OCI-M1 (cell line): Measurements from ENCODE around the gene LTBP2.
A peak's percentile ranks its signal among the peaks of the same experiment; 100 is the strongest.

ENCODE experiments used
- DNase-seq: peaks from one replicate; lab custom pipeline; 2025; lab: John Stamatoyannopoulos, UW

The LTBP2 gene

DNA sequence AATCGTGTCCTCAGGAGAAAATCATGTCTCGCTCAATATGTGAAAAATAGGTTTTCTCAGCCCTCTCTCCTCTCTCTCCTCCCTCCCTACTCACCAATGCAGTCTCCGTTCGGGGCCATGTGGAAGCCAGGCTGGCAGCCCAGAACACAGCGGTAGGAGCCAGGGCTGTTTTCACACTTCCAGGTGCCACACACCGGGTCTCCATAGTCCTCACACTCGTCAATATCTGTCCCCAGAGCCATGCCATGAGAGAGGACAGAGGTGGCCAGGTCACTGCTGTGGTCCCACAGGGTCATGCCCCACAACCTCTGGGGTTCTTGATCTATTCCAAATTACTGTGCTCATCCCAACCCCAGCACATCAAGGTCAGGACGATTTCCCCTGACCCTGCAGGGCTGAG lies 105.0 kb downstream of the LTBP2 start:
- no peak for DNase-seq

DNA sequence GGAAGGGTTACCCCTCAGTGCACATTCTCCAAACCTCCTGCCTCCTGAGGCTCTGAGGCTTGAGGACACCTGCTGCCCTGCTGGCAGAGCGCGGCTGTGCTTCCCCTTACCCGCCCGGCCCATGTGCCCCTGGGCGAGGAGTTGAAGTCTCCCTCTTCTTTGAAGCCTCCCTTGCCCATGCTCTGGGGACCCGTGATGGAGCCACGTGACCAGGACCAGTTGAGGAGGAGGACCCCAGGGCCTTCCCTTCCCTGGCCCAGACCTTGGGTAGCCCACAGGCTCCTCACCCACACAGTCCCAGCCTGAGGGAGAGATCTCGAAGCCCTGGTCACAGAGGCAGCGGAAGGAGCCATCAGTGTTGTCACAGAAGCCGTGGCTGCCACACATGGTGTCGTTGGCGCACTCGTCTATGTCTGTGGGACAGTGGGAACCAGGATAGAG lies 105.6 kb downstream of the LTBP2 start:
- no peak for DNase-seq

DNA sequence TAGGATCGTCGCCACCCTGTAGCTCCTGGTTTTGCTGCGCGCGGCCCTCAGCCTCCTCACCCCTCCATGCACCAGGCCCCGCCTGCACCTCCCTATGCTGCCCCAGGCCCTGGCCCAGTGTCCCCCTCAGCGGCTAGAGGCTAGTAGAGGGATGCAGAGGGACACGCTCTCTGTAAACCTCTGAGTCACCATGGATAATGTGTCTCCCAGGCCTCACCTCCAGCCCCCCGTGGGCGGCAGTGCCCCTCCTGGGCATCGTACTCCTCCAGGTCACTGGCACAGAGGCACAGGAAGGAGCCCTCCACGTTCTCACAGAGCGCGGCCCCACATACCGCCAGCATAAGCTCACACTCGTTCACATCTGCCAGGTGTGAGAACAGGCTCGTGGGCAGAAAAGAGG lies 106.2 kb downstream of the LTBP2 start:
- no peak for DNase-seq

DNA sequence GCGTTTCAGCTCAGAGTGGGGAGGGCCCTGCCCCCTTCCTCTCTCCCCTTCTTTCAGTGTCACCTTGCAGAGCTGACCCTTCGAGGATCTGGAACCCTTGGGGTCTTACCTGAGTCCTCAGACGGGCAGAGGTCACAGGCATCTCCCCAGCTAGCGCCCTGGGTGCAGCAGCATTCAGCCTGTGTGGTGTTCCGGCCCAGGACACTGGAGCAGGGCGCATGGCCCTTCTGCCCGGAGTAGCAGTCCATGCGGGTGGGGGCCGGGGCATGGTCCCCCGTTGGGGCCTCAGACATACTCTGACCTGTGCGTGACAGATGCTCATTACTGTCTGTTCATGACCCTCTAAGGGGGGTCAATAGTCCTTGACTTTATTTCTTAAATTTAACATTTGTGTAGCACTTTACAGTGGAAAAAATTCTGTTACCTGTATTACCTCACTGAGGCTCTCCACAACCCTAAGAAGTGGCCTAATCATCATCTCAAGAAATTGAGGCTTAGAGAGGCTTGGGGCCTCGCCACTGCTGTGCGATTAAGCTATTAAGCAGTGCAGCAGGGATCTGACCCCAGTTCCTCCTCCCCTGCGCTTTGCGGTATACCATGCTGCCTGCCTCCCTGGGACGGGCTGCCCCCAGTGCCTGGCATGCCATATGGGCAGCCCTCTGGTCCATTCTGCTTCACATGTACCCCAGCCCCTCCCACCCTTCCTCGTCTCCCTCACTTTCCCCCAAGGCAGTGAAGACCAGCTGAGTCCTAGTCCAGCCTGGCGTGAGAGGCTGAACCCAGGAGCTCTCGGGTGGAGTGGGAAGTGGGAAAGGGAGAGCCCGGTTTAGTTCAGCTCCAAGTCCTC lies 106.9 kb downstream of the LTBP2 start:
- DNase-seq = no peak

DNA sequence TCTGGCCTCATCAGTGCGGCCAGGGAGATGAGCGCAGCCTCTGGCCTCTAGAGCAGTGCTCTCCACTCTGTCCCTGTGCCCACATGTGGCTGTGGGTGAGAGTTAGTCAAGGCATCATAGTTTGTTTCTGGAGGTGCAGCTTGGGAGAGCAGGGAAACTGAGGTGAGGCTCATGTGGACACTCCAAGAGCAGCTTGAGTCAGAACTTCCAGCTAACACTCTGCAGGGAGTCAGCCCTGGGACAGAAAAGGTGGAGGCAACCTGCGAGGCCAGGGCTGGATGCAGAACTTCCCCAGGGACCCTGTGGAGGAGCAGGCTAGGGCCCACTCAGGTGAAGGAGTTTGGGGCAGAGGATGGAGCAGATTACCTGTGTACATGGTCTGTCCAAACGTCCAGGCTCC lies 107.6 kb downstream of the LTBP2 start:
- DNase-seq = no peak

DNA sequence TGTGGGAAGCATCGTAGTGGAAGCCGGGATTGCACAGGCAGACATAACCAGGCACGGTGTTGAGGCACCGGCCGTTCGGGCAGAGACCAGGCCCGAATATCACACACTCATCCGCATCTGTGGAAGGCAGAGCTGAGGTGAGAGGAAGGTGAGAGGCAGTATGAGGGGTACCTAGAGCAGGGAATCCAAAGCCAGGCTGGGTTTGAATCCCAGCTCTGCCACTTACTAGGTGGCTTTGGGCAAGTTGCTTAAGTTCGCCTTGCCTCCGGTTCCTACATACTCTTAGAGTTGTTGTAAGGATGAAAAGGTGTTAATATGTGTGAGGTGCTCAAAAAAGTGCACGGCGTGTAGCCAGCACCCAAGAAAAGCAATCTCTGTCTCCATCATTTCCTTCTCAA lies 108.1 kb downstream of the LTBP2 start:
- DNase-seq = no peak

DNA sequence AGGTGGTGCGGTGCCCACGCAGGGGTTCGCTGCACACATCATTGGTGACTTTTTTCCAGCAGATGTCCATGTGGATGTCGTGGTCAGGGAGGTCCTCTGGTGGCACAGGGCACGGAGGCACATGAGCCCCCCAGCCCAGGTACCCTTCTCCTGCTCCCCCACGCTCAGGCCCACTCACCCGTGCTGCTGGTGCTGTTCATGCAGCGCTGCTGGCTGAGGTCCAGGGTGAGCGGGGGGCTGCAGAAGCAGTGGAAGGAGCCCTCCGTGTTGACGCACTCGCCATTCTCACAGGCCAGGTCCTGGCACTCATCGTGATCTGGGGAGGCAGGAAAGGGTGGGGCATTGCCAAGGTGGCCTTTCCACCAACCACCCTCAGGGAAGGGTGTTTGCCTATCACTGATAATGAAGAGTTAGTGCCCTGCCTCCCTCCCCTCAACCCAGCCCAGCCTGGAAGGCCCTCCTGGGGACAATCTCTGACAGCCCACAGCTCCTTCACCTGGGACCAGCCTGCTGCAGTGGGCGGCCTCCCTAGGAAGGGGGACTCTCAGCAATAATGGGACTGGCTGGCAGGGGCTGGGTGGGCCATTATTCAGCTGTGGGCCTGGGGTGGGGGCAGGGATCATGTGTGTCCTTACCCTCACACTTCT lies 108.6 kb downstream of the LTBP2 start:
- no peak for DNase-seq

DNA sequence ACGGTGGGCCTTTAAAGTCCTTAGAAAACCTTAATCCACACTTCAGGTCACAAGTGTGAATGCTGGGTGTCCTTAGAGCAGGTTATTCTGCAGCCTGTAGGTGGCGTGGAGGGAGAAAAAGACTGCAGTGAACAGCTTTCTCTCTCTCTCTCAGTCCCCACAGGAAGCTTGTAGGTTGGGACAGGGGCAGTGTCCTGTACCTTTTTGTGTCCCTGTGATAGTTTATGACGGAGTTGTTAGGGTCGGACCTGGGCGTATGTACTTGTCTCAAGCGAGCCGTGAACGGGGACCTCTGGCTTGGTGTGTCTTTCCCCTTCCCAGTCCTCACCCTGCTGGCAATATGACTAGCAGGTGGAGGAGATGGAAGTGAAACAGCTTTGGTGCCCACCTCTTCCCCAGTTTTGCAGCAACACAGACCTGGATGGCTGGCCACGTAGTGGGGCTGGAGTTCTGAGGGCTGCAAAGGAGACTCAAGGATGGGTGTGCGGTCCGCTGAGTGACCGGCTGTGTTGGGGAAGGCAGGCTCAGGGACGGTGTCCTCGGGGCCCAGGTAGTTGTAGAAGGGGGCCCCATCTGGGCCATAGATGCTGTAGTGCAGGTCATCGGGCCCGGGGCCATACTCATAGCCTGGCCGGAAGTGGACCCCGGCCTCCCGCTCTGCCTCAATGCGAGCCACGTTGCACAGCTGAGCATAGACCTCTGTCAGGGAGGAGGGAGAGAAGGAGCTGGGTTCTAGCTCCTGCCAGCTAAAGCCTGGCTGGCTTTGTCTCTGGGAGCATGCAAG lies 109.6 kb downstream of the LTBP2 start:
- DNase-seq = peak; percentile 67

DNA sequence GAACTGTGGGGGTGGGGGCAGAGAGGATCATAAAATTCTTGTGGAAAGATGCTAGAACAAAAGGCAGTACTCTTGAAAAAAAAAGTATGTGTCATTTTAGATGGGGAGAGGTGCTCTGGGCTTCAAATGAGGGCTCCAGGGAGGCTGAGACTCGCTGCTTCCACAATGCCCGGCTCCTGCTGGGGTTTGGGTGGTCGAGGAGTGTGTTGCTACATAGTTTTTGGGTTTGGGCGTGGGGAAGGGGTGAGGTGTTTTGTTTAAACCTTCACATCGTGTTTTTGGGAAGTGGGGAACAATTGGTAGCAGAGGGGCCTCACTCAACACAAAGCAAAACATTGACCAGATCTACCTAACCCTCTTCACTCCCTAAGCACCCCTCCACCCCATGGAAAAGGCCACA lies 110.3 kb downstream of the LTBP2 start:
- no peak for DNase-seq

DNA sequence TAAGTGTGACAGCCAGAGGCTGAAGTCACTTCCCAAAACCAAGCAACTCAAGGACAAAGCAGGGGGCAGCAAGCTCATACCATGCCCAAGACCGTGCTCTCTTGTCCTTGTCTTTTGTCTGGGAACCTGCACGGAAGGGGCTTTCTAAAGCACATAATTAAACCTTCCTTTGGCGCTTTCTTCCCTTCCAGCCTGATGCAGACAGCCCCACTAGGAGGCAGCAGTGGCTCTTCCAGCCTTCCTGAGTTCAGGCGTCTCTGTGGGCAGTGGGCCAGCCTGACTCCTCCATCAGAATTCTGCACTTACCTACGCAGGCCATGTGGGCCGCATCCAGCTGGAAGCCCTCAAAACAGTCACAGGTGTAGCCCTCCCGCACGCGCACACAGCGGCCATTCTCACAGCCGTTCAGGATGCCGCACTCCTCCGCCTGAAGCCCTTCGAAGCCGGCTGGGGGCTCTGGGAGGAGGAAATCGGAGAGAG lies 110.9 kb downstream of the LTBP2 start:
- DNase-seq = peak; percentile 36

DNA sequence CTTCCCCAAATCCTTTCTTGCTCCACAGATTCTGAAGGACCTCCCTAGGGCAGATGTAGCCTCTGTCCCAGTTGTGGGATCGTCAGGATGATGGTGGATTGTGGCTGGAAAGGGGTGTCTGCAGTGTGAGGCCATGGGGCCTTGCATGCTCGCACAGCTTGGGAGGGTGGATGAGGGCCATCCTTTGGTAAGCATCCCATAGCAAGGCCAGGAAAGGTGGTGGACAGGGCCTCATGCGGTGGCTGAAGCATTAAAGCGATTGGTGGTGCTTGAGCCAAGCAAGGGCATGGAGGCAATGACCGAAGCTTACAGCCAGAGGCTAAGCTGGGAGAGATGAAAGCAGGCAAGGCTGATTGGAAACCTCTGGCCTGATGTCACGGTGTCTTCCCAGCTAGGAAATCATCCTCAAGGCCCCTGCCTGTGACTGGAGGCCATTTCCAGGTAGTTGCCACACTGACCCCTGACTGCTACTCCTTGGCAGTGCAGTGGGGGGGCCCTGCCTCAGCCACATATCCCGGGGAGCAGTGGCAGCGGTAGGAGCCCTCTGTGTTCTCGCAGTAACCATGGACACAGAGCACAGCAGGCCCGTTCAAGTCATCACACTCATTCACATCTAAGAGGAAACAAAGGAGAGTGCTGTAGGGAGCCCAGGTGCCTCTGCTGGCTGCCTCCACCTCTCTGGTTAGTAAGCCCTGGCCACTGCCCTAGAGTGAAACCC lies 111.5 kb downstream of the LTBP2 start:
- DNase-seq = no peak

DNA sequence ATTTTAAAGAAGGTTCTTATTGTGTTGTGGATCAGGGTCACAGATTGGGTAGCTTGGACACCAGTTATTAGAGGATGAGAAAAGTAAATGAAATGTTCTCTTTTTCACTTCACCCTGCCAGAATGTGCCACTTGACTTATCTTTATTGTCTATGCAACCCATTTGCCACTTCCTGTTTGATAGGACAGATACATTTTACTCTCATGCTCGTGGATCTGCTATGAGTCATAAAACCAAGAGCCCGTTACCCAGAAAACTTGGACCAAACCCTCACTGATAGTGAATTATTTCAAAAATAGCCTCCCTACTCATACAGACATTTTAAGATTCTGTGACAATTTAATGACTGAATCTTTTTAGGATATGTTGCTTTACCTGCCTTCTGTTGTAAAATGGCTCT lies 116.7 kb downstream of the LTBP2 start:
- DNase-seq = peak; percentile 55

DNA sequence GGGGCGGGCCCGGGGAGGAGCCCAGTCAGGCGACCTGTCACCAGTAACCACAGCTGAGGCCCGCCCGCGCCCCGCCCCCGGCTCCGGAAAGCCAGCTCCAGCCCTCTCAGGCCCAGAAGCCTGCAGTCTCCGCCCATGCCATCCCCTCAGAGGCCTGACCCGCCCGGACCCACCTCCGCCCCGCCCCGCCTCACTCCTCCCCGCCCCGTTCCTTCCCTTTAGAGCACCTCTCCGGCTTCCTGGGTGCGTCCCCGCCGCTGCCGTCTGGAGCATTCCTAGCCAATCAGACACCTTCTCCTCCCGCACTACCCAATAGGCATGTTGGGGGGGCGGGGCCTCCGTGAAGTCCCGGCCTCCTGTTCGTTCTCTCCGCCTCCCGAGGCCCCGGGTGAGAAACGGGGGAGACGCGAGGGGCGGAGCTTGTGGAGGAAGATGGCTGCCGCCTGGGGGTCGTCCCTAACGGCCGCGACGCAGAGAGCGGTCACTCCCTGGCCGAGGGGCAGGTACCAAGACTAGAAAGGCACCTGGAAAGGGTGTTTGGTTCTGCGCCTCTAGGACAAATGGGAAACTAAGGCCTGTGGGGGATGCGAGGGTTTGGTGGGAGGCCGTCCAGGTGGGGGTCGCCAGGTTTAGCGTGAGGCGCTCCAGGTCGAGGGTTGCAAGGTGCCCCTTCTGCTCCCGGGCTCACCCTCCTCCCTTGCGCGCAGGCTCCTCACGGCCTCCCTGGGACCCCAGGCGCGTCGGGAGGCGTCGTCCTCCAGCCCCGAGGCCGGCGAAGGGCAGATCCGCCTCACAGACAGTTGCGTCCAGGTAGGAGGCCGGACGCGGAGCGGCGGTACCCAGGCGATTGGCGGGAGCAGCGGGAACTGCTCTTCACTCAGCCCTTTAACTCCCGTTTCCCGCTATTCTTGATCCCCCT lies 118.4 kb downstream of the LTBP2 start, which contains the start of gene ISCA2:
Gene ISCA2 (plus strand): TSS at position 423 of the 919 bp plus-strand sequence. CDS start 10 bp downstream, at position 433.
- DNase-seq = peak; percentile 99

DNA sequence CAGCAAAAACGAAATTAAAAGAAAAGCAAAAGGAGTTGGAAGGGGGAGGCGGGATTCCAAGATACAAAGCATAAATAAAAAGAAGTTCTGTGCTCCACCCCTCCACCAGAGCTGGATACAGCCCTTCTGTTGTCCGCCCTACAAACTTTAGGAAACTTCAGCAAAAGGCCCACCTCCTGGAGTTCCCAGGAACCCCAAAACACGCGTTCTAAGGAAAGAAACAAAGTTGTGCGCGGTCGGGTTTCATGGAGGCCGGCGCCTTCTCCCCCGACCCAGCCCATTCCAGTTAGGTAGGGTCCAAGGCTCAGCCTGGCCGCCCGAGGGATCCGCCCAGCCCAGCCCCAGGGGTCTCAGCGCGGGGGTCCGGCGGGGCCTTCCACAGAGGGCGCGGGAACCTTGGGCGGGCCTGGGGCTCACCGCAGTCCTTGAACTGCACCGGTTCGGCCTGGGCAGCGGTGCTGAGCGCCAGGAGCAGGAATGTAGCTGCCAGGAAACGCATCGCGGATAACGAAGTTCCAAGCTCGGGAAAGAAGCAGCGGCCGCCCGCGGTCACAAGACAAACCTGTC lies 119.2 kb downstream of the LTBP2 start, which contains the start of gene NPC2:
Gene NPC2 (minus strand): TSS at position 530 of the 567 bp plus-strand sequence. CDS start 31 bp downstream, at position 499.
- peak; percentile 25 for DNase-seq

DNA sequence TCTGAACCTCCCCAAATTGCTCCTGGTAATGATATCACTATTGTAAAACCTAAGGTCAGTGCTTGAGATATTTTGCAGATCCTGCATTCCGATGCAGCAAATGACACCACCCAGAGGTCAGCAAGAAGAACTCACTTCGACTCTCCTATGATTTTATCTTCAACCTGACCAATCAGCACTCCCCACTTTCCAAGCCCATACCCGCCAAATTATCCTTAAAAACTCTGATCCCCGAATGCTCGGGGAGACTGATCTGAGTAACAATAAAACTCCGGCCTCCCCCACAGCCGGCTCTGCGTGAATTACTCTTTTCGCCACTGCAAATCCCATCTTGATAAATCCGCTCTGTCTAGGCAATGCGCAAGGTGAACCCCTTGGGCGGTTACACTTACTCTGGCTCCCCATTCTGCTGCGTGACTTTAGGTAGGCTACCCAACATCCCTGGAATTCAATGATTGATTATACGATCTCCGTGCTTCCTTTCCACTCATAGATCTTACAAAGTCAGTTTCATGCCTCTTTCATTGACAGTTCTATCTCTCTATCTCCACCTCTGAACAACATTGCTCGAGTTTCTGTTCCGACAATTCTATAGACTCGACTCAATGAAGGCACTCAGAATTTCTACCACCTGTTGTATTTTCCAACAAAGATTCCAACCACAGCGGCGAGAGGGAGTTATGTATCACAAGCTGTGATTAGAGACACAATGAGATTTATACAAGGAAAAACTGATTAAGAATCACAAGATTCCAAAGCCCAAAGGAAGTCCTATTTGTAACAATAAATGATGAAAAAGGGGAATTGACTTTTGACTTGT lies 119.9 kb downstream of the LTBP2 start:
- DNase-seq = peak; percentile 55

DNA sequence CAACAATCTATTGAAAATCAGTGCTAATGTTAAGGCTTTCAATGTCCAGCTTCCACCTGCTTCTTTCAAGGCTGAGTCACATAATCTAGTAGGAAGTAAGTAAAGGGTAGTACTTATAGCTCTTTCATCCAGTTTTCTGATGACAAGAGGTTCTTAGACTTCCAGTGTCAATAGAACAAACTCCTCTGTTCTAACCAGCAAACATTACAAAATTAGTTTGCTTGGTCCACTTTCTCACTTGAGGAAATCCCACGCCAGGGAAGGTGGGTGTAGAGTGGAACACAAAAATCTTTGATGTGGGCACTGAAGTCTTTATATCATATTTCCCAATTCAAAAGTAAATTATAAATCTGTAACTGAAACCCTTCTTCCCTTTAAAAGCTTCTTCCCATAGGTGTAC lies 121.6 kb downstream of the LTBP2 start:
- no peak for DNase-seq

DNA sequence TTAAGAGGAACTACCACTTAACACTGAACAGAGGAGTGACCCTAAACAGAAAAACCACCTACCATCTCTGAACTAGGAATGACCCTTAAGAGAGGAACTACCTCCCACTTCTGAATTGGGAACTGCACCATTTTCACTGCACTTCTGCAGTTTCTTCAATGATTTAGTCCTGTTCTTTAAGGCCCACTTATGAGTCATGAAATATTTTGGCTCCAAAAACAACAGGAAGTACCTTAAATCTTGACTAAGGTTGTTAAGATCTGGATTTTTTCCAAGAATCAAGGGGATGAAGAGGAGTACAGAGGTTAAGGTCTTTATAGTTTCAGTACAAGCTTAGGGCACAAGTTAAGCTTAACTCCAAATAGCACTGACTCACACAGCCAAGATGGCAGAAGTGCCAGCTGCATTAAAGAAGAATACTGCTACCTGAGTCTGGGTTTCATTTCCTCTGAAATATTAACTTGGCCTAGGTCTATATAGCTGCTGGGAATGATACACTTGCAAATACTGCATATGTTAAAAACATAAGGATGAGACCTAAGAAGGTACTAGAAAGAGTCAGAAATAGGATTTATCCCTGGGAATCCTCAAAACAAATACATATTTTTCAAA lies 123.1 kb downstream of the LTBP2 start:
- peak; percentile 19 for DNase-seq

DNA sequence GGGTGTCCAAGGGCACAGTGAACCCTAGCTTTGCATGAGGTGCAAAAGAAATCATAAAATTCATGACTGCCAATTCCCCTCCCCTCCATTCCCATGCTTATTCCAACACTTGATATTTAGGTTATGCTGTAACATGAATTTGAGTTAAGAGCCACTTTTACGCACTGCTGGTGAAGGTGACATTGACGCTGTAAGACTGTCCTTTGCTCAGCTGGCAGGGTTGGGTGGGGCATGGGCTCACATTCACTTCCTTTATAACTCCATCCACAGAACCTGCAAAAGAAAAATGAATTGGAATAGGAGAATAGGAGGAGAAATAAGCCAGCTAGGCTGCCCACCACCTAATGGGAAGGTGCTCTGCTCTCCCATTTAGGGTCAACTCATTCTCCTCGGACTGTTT lies 125.9 kb downstream of the LTBP2 start:
- no peak for DNase-seq

DNA sequence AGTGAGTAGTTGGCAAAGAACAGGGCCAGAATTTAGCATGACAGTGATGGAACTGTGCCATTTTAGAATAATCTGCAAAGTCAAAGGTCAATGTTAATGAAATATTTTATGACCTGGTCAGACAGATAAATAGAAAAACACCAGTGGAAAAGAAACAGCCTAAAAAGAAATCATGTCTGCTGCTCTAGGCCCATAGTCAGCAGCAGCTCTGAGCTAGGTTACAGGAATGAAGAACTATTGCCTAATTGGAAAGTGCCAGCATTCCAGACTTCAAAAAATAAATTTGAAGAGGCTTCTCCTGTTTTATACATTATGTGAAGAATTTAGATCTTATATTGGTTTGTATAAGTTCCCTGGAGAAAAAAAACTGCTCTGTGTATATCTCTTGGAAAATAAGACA lies 128.7 kb downstream of the LTBP2 start:
- DNase-seq = no peak
